Measurements from ENCODE around the gene TBC1D25.

DNA sequence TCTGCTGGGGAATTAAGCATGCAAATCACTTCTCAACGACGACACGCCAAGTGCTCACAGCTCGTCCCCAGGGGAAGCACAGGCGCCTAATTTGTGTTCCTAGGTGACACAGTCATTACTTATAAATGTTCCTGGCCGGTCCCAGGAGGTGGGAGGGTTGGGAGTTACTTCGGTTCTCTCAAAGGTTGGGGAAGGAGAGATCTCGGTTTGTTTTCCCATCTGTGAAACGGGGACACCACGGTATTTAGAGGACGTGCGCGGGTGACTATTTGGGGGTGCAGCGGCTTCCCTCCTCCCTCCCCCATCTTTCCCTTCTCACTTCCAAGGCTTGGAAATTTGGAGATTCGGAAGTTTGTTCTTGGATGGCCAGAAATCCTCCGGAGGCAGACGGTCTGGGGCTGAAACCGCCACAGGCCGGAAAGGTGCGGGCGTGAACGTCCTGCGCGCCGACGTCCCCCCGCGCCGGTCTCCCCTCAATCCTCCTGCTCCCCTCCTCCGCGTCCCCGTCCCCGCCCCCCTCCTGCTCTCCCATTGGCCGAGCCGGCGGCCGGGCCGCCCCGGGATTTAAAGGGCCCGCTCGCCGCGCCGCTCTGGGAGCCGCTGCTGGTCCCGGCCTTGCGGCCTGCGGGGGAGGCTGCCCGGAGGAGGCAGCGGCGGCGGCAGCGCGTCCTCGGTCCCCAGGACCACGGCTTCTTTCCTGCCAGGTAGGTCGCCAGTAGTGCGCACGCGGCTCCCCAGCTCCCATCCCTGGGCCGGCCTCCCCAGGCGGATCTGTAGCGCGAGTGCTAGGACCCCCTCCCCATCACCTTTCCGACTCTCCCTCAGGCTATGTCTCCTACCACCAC, 30.9 kb upstream of the TBC1D25 start, which contains the start of gene PORCN:
- TF ChIP-seq CTCF (IDR thresholded peaks at IDR 0.05; ENCODE audit: borderline replicate concordance, extremely low read depth, low read length, poor library complexity, severe bottlenecking): no peak
- no peak for TF ChIP-seq EZH2 (IDR thresholded peaks at IDR 0.05; ENCODE audit: borderline replicate concordance, low read depth, low read length, severe bottlenecking)
